ENCODE measurements around the gene HDAC11.

Gene HDAC11

GRCh38 chr3:13543253-13543652 is 63.1 kb downstream of the HDAC11 start:
- peak; percentile 10 for DNase-seq (ENCODE audit: low spot score)

- no peak for DNase-seq (ENCODE audit: low spot score)
These were observed 64.3 kb downstream of the HDAC11 start for GRCh38 chr3:13544293-13544831.

GRCh38 chr3:13544951-13545651 is 65.0 kb downstream of the HDAC11 start:
- DNase-seq (ENCODE audit: low spot score), result no peak

GRCh38 chr3:13545952-13546454 is 65.9 kb downstream of the HDAC11 start:
- no peak for DNase-seq (ENCODE audit: low spot score)

GRCh38 chr3:13546667-13547171 is 66.6 kb downstream of the HDAC11 start:
- DNase-seq (ENCODE audit: low spot score), result peak; percentile 25

- DNase-seq (ENCODE audit: low spot score), result no peak
These were observed 67.7 kb downstream of the HDAC11 start for GRCh38 chr3:13547591-13548371.

GRCh38 chr3:13548696-13549622 is 68.9 kb downstream of the HDAC11 start, which contains the start of gene FBLN2:
FBLN2 (plus strand) TSS chr3:13549125; CDS start chr3:13570356, 21,231 bp downstream.
- DNase-seq (ENCODE audit: low spot score), result no peak

- no peak for DNase-seq (ENCODE audit: low spot score)
These were observed 69.7 kb downstream of the HDAC11 start for GRCh38 chr3:13549623-13550422.

GRCh38 chr3:13550423-13550690 is 70.3 kb downstream of the HDAC11 start:
- no peak for DNase-seq (ENCODE audit: low spot score)

- no peak for DNase-seq (ENCODE audit: low spot score)
These were observed 70.8 kb downstream of the HDAC11 start for GRCh38 chr3:13550791-13551360.

- DNase-seq (ENCODE audit: low spot score), result no peak
These were observed 72.9 kb downstream of the HDAC11 start for GRCh38 chr3:13552857-13553652.

- DNase-seq (ENCODE audit: low spot score), result no peak
These were observed 73.6 kb downstream of the HDAC11 start for GRCh38 chr3:13553686-13554085.

GRCh38 chr3:13555753-13556152 is 75.6 kb downstream of the HDAC11 start:
- no peak for DNase-seq (ENCODE audit: low spot score)
